H1 (cell line): Measurements from ENCODE around the gene TK2. TPM values are rescaled to one million over a fixed set of nuclear protein-coding genes. Genes with fewer than 3 reads are reported as not detected.
"Not testable (repeated sequence)": the region's sequence is repeated elsewhere in the genome, so short reads cannot be mapped to it uniquely, and the experiment has no call there.

Experiments
- CTCF ChIA-PET: fragments of 300-600 bp; sonication (Branson Sonifier 250); formaldehyde crosslinking; loops from one replicate; lab custom pipeline; 2021; ENCODE audit not compliant: partially characterized antibody; lab: Charles Lee
- POLR2A ChIA-PET: fragments of 300-600 bp; sonication (Branson Sonifier 250); formaldehyde crosslinking; loops from one replicate; lab custom pipeline; 2021; ENCODE audit warnings: inconsistent platforms; ENCODE audit not compliant: partially characterized antibody; lab: Charles Lee
- DNase-seq, 2 experiments: peaks; one replicate each; pipeline versions ENCODE4 v3.0.0 to v3.0.0-alpha.2; 2010 to 2022; ENCODE audit warnings: low spot score in 2 of 2, low read depth in 1 of 2, mixed read lengths in 1 of 2
- FAIRE-seq: peaks from 2 replicates; lab custom pipeline; 2011; peaks lifted over from hg19 to GRCh38; lab: Jason Lieb, UNC
- H2AFZ ChIP-seq: 2 replicates; pipeline ENCODE4 v1.8.1; 2012; ENCODE audit warnings: low read length, inconsistent platforms
- H2AK5ac ChIP-seq: 2 replicates; pipeline ENCODE4 v1.6.1; 2013; ENCODE audit warnings: low read depth, low read length
- H2BK120ac ChIP-seq: replicated peaks from 2 replicates; pipeline ENCODE3; 2013; ENCODE audit warnings: low read depth, low read length, inconsistent platforms
- H2BK12ac ChIP-seq: 2 replicates; pipeline ENCODE4 v1.6.1; 2013; ENCODE audit warnings: low read depth, low read length
- H2BK15ac ChIP-seq: 2 replicates; pipeline ENCODE4 v1.6.1; 2013; ENCODE audit warnings: low read length
- H2BK20ac ChIP-seq: 2 replicates; pipeline ENCODE4 v1.6.1; 2013; ENCODE audit warnings: low read length
- H2BK5ac ChIP-seq: 2 replicates; pipeline ENCODE4 v1.6.1; 2013; ENCODE audit warnings: low read depth, low read length
- H3K14ac ChIP-seq: 2 replicates; pipeline ENCODE4 v1.6.1; 2013; ENCODE audit warnings: inconsistent platforms; ENCODE audit not compliant: insufficient read length
- H3K18ac ChIP-seq: 2 replicates; pipeline ENCODE4 v1.6.1; 2013; ENCODE audit warnings: low read length; ENCODE audit errors: extremely low read depth
- H3K23ac ChIP-seq: 2 replicates; pipeline ENCODE4 v1.6.1; 2013; ENCODE audit warnings: inconsistent platforms; ENCODE audit not compliant: insufficient read length
- H3K23me2 ChIP-seq: 2 replicates; pipeline ENCODE4 v1.6.1; 2013; ENCODE audit warnings: low read depth, low read length
- H3K27ac ChIP-seq: 2 replicates; pipeline ENCODE4 v1.6.1; 2011; ENCODE audit warnings: low read depth, low read length, inconsistent platforms
- H3K27me3 ChIP-seq, 4 experiments: replicated peaks in 1 of 4; 1 replicate in 1 of 4; 2 replicates in 3 of 4; pipeline versions ENCODE4 v1.6.1 to v1.8.1; 2011 to 2013; ENCODE audit warnings: low read length in 3 of 4, mild to moderate bottlenecking in 3 of 4, inconsistent platforms in 2 of 4, mixed read lengths in 2 of 4, moderate library complexity in 1 of 4; ENCODE audit not compliant: control insufficient read depth in 3 of 4, insufficient read depth in 3 of 4; ENCODE audit errors: extremely low read depth in 1 of 4
- H3K36me3 ChIP-seq, 4 experiments: 2 replicates each; pipeline versions ENCODE4 v1.6.1 to v1.8.1; 2011 to 2013; ENCODE audit warnings: mild to moderate bottlenecking in 4 of 4, low read length in 3 of 4, moderate library complexity in 2 of 4, control low read depth in 1 of 4, inconsistent platforms in 1 of 4; ENCODE audit not compliant: insufficient read depth in 4 of 4, control insufficient read depth in 2 of 4
- H3K4ac ChIP-seq: replicated peaks from 2 replicates; pipeline ENCODE3; 2013; ENCODE audit warnings: low read length, low read depth, mixed read lengths, inconsistent platforms; ENCODE audit not compliant: insufficient read length
- H3K4me1 ChIP-seq, 4 experiments: replicated peaks in 1 of 4; 1 replicate in 1 of 4; 2 replicates in 3 of 4; pipeline versions ENCODE4 v1.6.1 to v1.8.1; 2011 to 2013; ENCODE audit warnings: low read length in 3 of 4, inconsistent platforms in 2 of 4, mixed read lengths in 1 of 4; ENCODE audit not compliant: insufficient read depth in 4 of 4, control insufficient read depth in 3 of 4
- H3K4me2 ChIP-seq, 2 experiments: 2 replicates each; pipeline versions ENCODE4 v1.6.1 to v1.8.1; 2011 to 2013; ENCODE audit warnings: low read depth in 2 of 2, low read length in 2 of 2, control low read depth in 1 of 2, inconsistent platforms in 1 of 2, mild to moderate bottlenecking in 1 of 2; ENCODE audit not compliant: insufficient read depth in 1 of 2
- H3K4me3 ChIP-seq, 4 experiments: fragments of 200-600, 300-600 bp in 1 of 4; sonication (generic), shearing (Covaris generic), sonication (Bioruptor Twin) in 1 of 4; 2 replicates each; pipeline versions ENCODE4 v1.5.1 to v1.8.1; 2011 to 2016; ENCODE audit warnings: low read length in 4 of 4, low read depth in 3 of 4, control low read depth in 2 of 4, inconsistent platforms in 2 of 4, mild to moderate bottlenecking in 2 of 4, mixed read lengths in 1 of 4, moderate library complexity in 1 of 4; ENCODE audit not compliant: insufficient read depth in 2 of 4; ENCODE audit errors: extremely low read depth in 1 of 4
- H3K56ac ChIP-seq: replicated peaks from 2 replicates; pipeline ENCODE3; 2013; ENCODE audit warnings: low read depth, mild to moderate bottlenecking, mixed read lengths, low read length, inconsistent platforms; ENCODE audit not compliant: insufficient read length
- H3K79me1 ChIP-seq: 2 replicates; pipeline ENCODE4 v1.6.1; 2013; ENCODE audit warnings: low read depth, low read length, control low read depth
- H3K79me2 ChIP-seq, 2 experiments: 2 replicates each; pipeline versions ENCODE4 v1.6.1 to v1.8.1; 2012 to 2013; ENCODE audit warnings: low read length in 2 of 2, mild to moderate bottlenecking in 2 of 2, inconsistent platforms in 1 of 2; ENCODE audit not compliant: insufficient read depth in 2 of 2, control insufficient read depth in 1 of 2
- H3K9ac ChIP-seq, 4 experiments: replicated peaks in 1 of 4; 1 replicate in 1 of 4; 2 replicates in 3 of 4; pipeline versions ENCODE4 v1.6.1 to v1.8.1; 2011 to 2013; ENCODE audit warnings: low read depth in 3 of 4, low read length in 3 of 4, control low read depth in 2 of 4, mild to moderate bottlenecking in 2 of 4, moderate library complexity in 2 of 4, inconsistent platforms in 1 of 4; ENCODE audit errors: extremely low read depth in 1 of 4
- H3K9me3 ChIP-seq, 2 experiments: 2 replicates each; pipeline versions ENCODE4 v1.6.1 to v1.8.1; 2012 to 2013; ENCODE audit warnings: mild to moderate bottlenecking in 2 of 2, moderate library complexity in 2 of 2, control low read depth in 1 of 2, inconsistent platforms in 1 of 2, low read depth in 1 of 2, low read length in 1 of 2, mixed read lengths in 1 of 2; ENCODE audit not compliant: insufficient read depth in 2 of 2
- H4K20me1 ChIP-seq, 2 experiments: replicated peaks in 1 of 2; 2 replicates each; pipeline versions ENCODE3 to v1.8.1; 2011 to 2013; ENCODE audit warnings: inconsistent platforms in 2 of 2, low read length in 2 of 2, mild to moderate bottlenecking in 1 of 2; ENCODE audit not compliant: insufficient read depth in 2 of 2, control insufficient read depth in 1 of 2
- H4K5ac ChIP-seq: 2 replicates; pipeline ENCODE4 v1.6.1; 2013; ENCODE audit warnings: low read length, low read depth, mixed read lengths, inconsistent platforms; ENCODE audit not compliant: insufficient read length
- H4K8ac ChIP-seq: 2 replicates; pipeline ENCODE4 v1.8.0; 2013; ENCODE audit warnings: mild to moderate bottlenecking, moderate library complexity, low read length, inconsistent platforms; ENCODE audit not compliant: insufficient read depth; ENCODE audit errors: extremely low read depth
- H4K91ac ChIP-seq: replicated peaks from 2 replicates; pipeline ENCODE3; 2013; ENCODE audit warnings: low read length, mixed read lengths, inconsistent platforms; ENCODE audit not compliant: insufficient read length
- WGBS, 2 experiments: shearing (Covaris generic) in 1 of 2; methylation state at CpG; one replicate each; pipeline versions ENCODE4 v1.1.6 to v1.1.7; 2013 to 2015; ENCODE audit warnings: low lambda C conversion rate in 2 of 2, mixed read lengths in 2 of 2, inconsistent platforms in 1 of 2, low coverage in 1 of 2, missing lambda C conversion rate in 1 of 2; ENCODE audit not compliant: insufficient replicate concordance in 2 of 2, insufficient coverage in 1 of 2, insufficient read length in 1 of 2; ENCODE audit errors: extremely low coverage in 1 of 2, missing lambda C conversion rate in 1 of 2; 5-methylcytosine and 5-hydroxymethylcytosine counted together
- polyA plus RNA-seq, 7 experiments: library from polyadenylated mRNA; depleted of rRNA in 3 of 7; stranded (reverse) in 5 of 7; unstranded in 2 of 7; fragments of >200 nt in 5 of 7; fragments of 200-250 nt in 2 of 7; gene quantifications; 1 replicate in 5 of 7; 2 replicates in 1 of 7; 4 replicates in 1 of 7; pipeline versions ENCODE4 v1.2.1 to v1.2.3, GENCODE V29; 2011 to 2013; ENCODE audit warnings: missing spikeins in 2 of 7, mixed read lengths in 2 of 7
- total RNA-seq: library from RNA; stranded (reverse); fragmentation: NEBNext Ultra II Directional; extraction: Animal tissue kit (Norgen Biotek cat#: 25700); gene quantifications from 2 replicates; pipeline ENCODE4 v1.2.1, GENCODE V29; 2021

The TK2 gene
- total and polyA plus RNA-seq, 2 of the 8 experiments (the other 6 are each of a cell fraction or from before 2014, with no cell fraction given), result 2.7 to 3.6 TPM

DNA sequence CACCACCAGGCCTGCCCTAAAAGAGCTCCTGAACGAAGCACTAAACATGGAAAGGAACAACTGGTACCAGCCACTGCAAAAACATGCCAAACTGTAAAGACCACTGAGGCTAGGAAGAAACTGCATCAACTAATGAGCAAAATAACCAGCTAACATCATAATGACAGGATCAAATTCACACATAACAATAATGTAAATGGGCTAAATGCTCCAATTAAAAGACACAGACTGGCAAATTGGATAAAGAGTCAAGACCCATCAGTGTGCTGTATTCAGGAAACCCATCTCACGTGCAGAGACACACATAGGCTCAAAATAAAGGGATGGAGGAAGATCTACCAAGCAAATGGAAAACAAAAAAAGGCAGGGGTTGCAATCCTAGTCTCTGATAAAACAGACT lies 52.0 kb downstream of the TK2 start:
- DNase-seq, H3K14ac ChIP-seq, H3K27me3 ChIP-seq: not testable (repeated sequence)

DNA sequence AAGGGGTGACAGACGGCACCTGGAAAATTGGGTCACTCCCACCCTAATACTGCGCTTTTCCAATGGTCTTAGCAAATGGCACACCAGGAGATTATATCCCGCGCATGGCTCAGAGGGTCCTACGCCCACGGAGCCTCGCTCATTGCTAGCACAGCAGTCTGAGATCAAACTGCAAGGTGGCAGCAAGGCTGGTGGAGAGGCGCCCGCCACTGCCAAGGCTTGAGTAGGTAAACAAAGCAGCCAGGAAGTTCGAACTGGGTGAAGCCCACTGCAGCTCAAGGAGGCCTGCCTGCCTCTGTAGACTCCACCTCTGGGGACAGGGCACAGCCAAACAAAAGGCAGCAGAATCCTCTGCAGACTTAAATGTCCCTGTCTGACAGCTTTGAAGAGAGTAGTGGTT lies 53.7 kb downstream of the TK2 start:
- H3K9ac ChIP-seq, H3K4ac ChIP-seq, H2BK5ac ChIP-seq, H2AK5ac ChIP-seq, H3K27me3 ChIP-seq, H4K20me1 ChIP-seq, H2BK15ac ChIP-seq, H4K8ac ChIP-seq, H3K4me3 ChIP-seq, H4K91ac ChIP-seq, H3K36me3 ChIP-seq, H3K18ac ChIP-seq, H3K4me1 ChIP-seq, H3K23ac ChIP-seq, H3K14ac ChIP-seq, H3K79me2 ChIP-seq, H3K4me2 ChIP-seq, DNase-seq, H2BK20ac ChIP-seq, POLR2A ChIA-PET, H3K79me1 ChIP-seq, H2BK120ac ChIP-seq, H2BK12ac ChIP-seq, H3K56ac ChIP-seq, H4K5ac ChIP-seq, H2AFZ ChIP-seq, H3K27ac ChIP-seq, FAIRE-seq, H3K9me3 ChIP-seq, H3K23me2 ChIP-seq: not testable (repeated sequence)
- CTCF ChIA-PET, result interaction anchor here (0.7 kb wide), 1 partner anchor 94 kb away, joined by 4 read pairs; no protein-coding TSS in a partner anchor
- 94% methylated on average over 8 of the region's 10 CpGs; no CpG with 5 or more reads in 1 of the 2 experiments for WGBS, 2 experiments

More for the DNA sequence above, 52.0 kb downstream of the TK2 start:
- H2BK5ac ChIP-seq, H2BK120ac ChIP-seq, H3K4me3 ChIP-seq, H3K56ac ChIP-seq, H3K36me3 ChIP-seq, H3K23me2 ChIP-seq, POLR2A ChIA-PET, H4K20me1 ChIP-seq, H3K27ac ChIP-seq, H3K9ac ChIP-seq, H3K4me2 ChIP-seq, H4K91ac ChIP-seq, H3K4me1 ChIP-seq, H2AK5ac ChIP-seq, H3K79me2 ChIP-seq, H2AFZ ChIP-seq, H2BK12ac ChIP-seq, H4K5ac ChIP-seq, H3K18ac ChIP-seq, H3K4ac ChIP-seq, CTCF ChIA-PET, FAIRE-seq, H3K23ac ChIP-seq, H3K79me1 ChIP-seq, H4K8ac ChIP-seq, H2BK15ac ChIP-seq, H2BK20ac ChIP-seq, H3K9me3 ChIP-seq: not testable (repeated sequence)
- WGBS, 2 experiments, result 83% methylated on average over 1 of the region's 2 CpGs; no CpG with 5 or more reads in 1 of the 2 experiments
